ENCODE data around the gene VILL. TPM values are rescaled to one million over a fixed set of nuclear protein-coding genes. Genes with fewer than 3 reads are reported as not detected.

VILL gene
- total and polyA plus RNA-seq, 10 of the 15 experiments (the other 5 are each of a cell fraction or from before 2014, with no cell fraction given) = 0.15 to 5.4 (median 2.1) TPM; not detected in 1

DNA sequence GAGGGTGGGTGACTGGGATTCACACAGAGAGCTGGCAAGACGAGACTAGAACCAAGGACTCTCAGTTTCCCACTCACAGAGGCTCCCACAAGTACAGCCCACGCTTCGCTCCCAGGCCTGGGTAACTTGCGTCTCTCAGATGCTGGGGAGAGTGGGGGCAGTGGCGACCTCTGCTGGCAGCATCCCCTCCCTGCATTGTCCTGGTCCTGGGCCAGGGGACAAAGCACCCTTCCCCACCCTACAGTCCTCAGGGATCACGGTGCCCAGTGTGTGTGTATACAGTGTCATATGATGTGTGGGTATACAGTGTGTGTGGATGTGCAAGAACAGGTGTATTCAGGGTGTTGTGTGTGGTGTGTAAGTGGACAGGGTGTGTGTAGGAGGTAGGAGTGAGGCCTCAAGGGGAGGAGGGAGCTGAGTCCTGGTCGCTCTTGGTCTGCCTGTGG is 12.8 kb downstream of the VILL start:
- Histone ChIP-seq H3K4me1 (ENCODE audit: control insufficient read depth, insufficient read depth, low read length) (peaks cover 4% of the 10 kb centered on the region), H2AFZ (ENCODE audit: control insufficient read depth, low read depth, low read length) (no peak overlapping the region), H3K79me2 (ENCODE audit: control insufficient read depth, insufficient read depth, low read length) (no peaks in the 10 kb centered on the region), H3K4me2 (ENCODE audit: control insufficient read depth, insufficient read depth) (no peak overlapping the region), H4K20me1 (ENCODE audit: control insufficient read depth, insufficient read depth) (no peaks in the 10 kb centered on the region), H3K9ac (ENCODE audit: control insufficient read depth, insufficient read depth, low read length) (no peak overlapping the region), H3K27me3 (replicated peaks in 1 of 2; ENCODE audit: control insufficient read depth in 2 of 2, insufficient read depth in 2 of 2, low read length in 1 of 2) (no peaks in the 10 kb centered on the region), H3K4me3 (no peak overlapping the region), H3K27ac (ENCODE audit: control insufficient read depth, insufficient read depth) (no peak overlapping the region), H3K36me3 (ENCODE audit: control insufficient read depth in 2 of 2, insufficient read depth in 2 of 2, low read length in 1 of 2) (peaks cover 0 to 3% of the 10 kb centered on the region in 2 experiments; a peak in 2 of 4 replicates), H3K9me3 (replicated peaks; ENCODE audit: control insufficient read depth, insufficient read depth, low read length) (no peaks in the 10 kb centered on the region)
- RAD21 ChIA-PET (ENCODE audit: unreplicated experiment) = interaction anchor here (0.7 kb wide), 1 partner anchor 19 kb away, joined by 3 read pairs; no protein-coding TSS in a partner anchor
- no peak for DNase-seq (ENCODE audit: low read depth, low spot score)
- intact Hi-C loops (cut with micrococcal nuclease; ENCODE audit: unreplicated experiment) (loop anchor here (1.0 kb wide), 1 partner anchor 29 kb away; no protein-coding TSS in a partner anchor), in situ Hi-C loops (cut with MboI) (no loop called here)
- SMC1A ChIA-PET (ENCODE audit: uncharacterized antibody, unreplicated experiment) = interaction anchor here (0.7 to 1.2 kb wide), 2 partner anchors 12 to 29 kb away, joined by 3 to 7 read pairs; no protein-coding TSS in a partner anchor
- TF ChIP-seq RAD51 (IDR thresholded peaks at IDR 0.05) = no peak
- peak; percentile 73 for TF ChIP-seq HDGF (IDR thresholded peaks at IDR 0.05)
- TF ChIP-seq BCL3 (IDR thresholded peaks at IDR 0.05; ENCODE audit: borderline replicate concordance, insufficient read depth, low read depth, low read length, poor library complexity, severe bottlenecking) = peak; percentile 57
- TF ChIP-seq, protein P1, sequence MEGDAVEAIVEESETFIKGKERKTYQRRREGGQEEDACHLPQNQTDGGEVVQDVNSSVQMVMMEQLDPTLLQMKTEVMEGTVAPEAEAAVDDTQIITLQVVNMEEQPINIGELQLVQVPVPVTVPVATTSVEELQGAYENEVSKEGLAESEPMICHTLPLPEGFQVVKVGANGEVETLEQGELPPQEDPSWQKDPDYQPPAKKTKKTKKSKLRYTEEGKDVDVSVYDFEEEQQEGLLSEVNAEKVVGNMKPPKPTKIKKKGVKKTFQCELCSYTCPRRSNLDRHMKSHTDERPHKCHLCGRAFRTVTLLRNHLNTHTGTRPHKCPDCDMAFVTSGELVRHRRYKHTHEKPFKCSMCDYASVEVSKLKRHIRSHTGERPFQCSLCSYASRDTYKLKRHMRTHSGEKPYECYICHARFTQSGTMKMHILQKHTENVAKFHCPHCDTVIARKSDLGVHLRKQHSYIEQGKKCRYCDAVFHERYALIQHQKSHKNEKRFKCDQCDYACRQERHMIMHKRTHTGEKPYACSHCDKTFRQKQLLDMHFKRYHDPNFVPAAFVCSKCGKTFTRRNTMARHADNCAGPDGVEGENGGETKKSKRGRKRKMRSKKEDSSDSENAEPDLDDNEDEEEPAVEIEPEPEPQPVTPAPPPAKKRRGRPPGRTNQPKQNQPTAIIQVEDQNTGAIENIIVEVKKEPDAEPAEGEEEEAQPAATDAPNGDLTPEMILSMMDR (IDR thresholded peaks at IDR 0.05 in 2 of 3, conservative IDR thresholded peaks at IDR 0.05 in 1 of 3; ENCODE audit: control insufficient read depth in 2 of 3, extremely low read depth in 1 of 3, insufficient read depth in 1 of 3, low read depth in 3 of 3, low read length in 3 of 3) = peak; percentile 71 to 94 (median 91)
- TF ChIP-seq POLR2AphosphoS2 (IDR thresholded peaks at IDR 0.05; ENCODE audit: low read depth, low read length) = no peak
- TF ChIP-seq TCF12 (IDR thresholded peaks at IDR 0.05; ENCODE audit: low read depth, low read length) = peak; percentile 13; the same call in 1 of the 2 replicates
- TF ChIP-seq RAD21 (IDR thresholded peaks at IDR 0.05; ENCODE audit: insufficient read depth, low read depth, low read length) = peak; percentile 44
- peak; percentile 56 for TF ChIP-seq SMC3 (IDR thresholded peaks at IDR 0.05; ENCODE audit: borderline replicate concordance, low read length)
- POLR2A ChIA-PET = no interaction called here
- no TSS peak for BruUV-seq (replicated peaks)
- 49% methylated on average over 6 of the region's 7 CpGs for WGBS (ENCODE audit: insufficient coverage, insufficient replicate concordance, low lambda C conversion rate, missing lambda C conversion rate)
- peak; percentile 41 for FAIRE-seq
- CTCF ChIA-PET = interaction anchor here (0.5 to 1.9 kb wide), 10 partner anchors 18 to 195 kb away, joined by 3 to 18 read pairs (median 4); no protein-coding TSS in a partner anchor
- peak; percentile 55 for ATAC-seq
